GM20000 (cell line): Measurements from ENCODE around the gene AMFR.
A peak's percentile ranks its signal among the peaks of the same experiment; 100 is the strongest.

Experiments
- DNase-seq: peaks from one replicate; pipeline ENCODE4 v3.0.0; 2012; ENCODE audit warnings: low spot score
- CTCF ChIP-seq: IDR thresholded peaks from 2 replicates; pipeline ENCODE4 v1.5.1; 2012; ENCODE audit warnings: mild to moderate bottlenecking, control low read depth; ENCODE audit errors: extremely low read depth, missing control alignments

The AMFR gene

DNA sequence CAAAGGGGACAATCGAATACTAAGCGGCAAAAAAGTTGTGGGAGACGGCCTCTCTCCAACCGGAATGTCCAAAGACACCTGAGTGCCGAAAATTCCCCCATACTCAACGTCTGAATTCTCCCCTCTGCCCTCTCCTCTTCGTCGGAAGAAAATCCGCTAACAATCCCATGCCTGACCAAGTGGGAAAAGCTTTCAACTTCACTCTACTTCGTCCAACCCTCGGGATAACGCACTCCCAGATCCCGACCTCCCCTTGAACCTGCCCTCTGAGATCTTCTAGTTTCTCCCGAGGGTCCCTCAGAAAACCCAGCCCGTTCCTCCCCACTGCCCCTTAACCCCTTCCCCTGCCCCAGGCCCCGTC is 961 bp downstream of the AMFR start:
- no peak for DNase-seq
- no peak for TF ChIP-seq CTCF

DNA sequence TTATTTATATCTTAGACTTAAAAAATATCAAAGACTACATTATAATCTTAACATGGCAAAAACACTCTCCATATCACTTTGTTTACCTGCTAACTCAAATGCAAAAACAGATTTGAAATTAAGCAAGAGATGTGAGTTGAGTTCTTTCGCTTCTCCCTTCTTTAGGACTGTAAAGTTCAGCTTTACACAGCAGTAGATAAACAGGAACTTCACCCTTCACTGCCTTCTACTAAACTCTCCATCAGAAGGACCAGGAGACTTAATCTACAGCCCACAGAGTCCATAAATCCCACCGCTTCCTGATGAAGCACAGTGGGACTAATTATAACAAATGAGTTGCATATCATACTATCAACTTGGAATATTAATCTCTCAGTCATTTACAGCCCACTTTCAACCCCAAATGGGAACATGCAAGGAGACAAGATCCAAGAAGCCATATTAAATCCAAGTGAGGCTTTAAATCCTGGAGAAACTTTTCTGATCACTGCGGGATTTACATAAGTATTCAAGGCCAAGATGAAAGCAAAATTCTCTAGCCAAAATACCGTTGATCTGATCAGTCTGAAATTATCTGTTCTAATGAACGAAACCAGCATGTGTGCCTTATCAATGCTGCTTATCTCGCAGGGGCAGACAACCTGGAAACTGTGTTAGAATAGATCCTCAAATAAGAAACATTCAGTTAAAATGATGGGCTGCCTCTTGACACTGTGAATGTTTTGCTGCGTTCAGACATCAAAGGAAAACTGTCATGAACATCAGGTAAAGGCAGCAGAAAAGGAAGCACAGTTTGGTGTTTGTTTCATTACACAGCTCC is 1.6 kb downstream of the AMFR start:
- no peak for TF ChIP-seq CTCF
- peak; percentile 69 for DNase-seq

GRCh38 chr16:56422896-56423441 is 2.4 kb downstream of the AMFR start:
- no peak for TF ChIP-seq CTCF
- DNase-seq, result no peak

DNA sequence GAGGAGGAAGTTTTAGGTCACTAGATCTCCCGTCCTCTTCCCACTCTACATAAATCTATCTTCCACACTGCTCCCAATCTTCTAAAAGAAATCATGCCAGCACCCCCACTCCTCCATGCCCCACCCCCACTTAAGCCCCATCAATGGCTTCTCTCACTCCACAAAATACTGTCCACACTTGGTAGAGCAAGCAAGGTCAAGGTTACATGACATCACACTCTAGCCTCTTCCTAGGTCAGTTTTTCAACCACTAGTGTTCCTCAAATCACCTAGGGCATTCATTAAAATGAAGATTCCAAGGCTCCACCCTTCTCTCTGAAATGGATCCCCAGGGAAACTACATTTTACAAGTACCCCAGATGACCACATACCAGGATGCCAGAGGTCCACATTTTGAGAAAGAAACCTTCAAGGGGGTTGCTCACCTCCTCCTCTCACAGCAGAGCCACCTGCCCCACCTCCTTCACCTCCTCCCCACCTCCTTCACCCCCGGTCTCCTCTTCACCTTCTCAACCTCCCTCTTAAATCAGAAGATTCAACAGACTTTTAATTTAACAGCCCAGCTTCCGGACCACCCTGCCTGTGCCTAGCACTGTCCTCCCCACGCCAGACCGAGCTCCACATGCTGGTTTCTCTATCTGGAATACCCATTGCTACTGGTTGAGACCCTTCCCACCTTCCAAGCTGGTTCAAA is 3.2 kb downstream of the AMFR start:
- no peak for TF ChIP-seq CTCF
- no peak for DNase-seq

DNA sequence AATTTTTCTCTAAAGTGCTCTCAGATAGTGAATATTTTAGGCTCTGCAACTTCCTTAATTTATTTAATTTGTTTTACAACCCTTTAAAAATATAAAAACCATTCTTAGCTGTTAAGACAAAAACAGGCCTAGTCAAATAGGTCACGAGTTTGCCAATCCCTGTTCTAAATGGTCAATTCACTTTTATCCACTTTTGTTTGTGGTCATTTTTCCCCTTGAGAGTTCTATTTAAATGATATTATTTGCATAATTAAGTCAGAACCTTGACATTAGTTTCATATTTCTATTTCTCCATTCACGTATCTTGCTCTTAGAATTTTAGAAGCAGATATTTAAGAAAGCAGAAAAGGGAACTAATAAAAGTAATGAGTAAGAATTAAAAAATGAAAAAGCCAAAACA is 4.0 kb downstream of the AMFR start:
- no peak for TF ChIP-seq CTCF
- DNase-seq, result no peak

- no peak for DNase-seq
- no peak for TF ChIP-seq CTCF
These were observed 4.7 kb downstream of the AMFR start for GRCh38 chr16:56420613-56421012.

GRCh38 chr16:56419740-56420548 is 5.4 kb downstream of the AMFR start:
- no peak for TF ChIP-seq CTCF
- DNase-seq, result no peak
